GM12878 (cell line): ENCODE data around the gene PAIP1. TPM values are rescaled to one million over a fixed set of nuclear protein-coding genes. Genes with fewer than 3 reads are reported as not detected.

Experiments
- ETV6 ChIP-seq, 2 experiments: fragments of 450-650 bp in 1 of 2; IDR thresholded peaks in 1 of 2; conservative IDR thresholded peaks in 1 of 2; 2 replicates each; pipeline ENCODE4 v1.6.1; 2014; ENCODE audit warnings: antibody characterized with exemption in 1 of 2, borderline replicate concordance in 1 of 2, low read depth in 1 of 2, mild to moderate bottlenecking in 1 of 2, moderate library complexity in 1 of 2
- RAD51 ChIP-seq: fragments of 450-650 bp; IDR thresholded peaks from 2 replicates; pipeline ENCODE4 v1.6.1; 2016; ENCODE audit warnings: moderate library complexity, mild to moderate bottlenecking, inconsistent platforms
- USF2 ChIP-seq: IDR thresholded peaks from 2 replicates; pipeline ENCODE4 v1.6.1; 2011; ENCODE audit warnings: low read depth, low read length, improper control_type of control experiment, borderline replicate concordance
- ZNF687 ChIP-seq: fragments of 450-650 bp; IDR thresholded peaks from 2 replicates; pipeline ENCODE4 v1.6.1; 2017; ENCODE audit warnings: mild to moderate bottlenecking, moderate library complexity
- polyA plus RNA-seq, 11 experiments: library from polyadenylated mRNA; depleted of rRNA in 4 of 11; unstranded in 6 of 11; stranded (reverse) in 5 of 11; fragments of >200 nt; fragmentation: Nextera tagmentation in 4 of 11; fragmentation: Illumina TruSeq in 1 of 11; extraction: Ambion mirVana in 4 of 11; extraction: Trizol in 1 of 11; gene quantifications; 1 replicate in 1 of 11; 2 replicates in 10 of 11; pipeline versions ENCODE4 v1.2.1 to v1.2.3, GENCODE V29; 2011 to 2016; ENCODE audit warnings: inconsistent platforms in 2 of 11, missing spikeins in 2 of 11, low read depth in 1 of 11
- total RNA-seq, 4 experiments: library from RNA; depleted of rRNA in 3 of 4; stranded (reverse); fragments of >200 nt in 3 of 4; fragmentation: Illumina TruSeq in 1 of 4; extraction: Trizol in 1 of 4; gene quantifications; 2 replicates each; pipeline versions ENCODE4 v1.2.1 to v1.2.3, GENCODE V29; 2013 to 2021

The PAIP1 gene
- total and polyA plus RNA-seq, 10 of the 15 experiments (the other 5 are each of a cell fraction or from before 2014, with no cell fraction given) = 37.4 to 90.9 (median 57.0) TPM

- TF ChIP-seq ZNF687 (peak; percentile 43; the same call in 1 of the 2 replicates), RAD51 (no peak), ETV6 (conservative IDR thresholded peaks at IDR 0.05 in 1 of 2, IDR thresholded peaks at IDR 0.05 in 1 of 2; ENCODE audit: borderline replicate concordance in 1 of 2, low read depth in 1 of 2) (no peak), USF2 (no peak)
These were observed 46.7 kb upstream of the PAIP1 start (continued) for GRCh38 chr5:43603344-43604217.
